Measurements from ENCODE around the gene WWOX.

WWOX gene

GRCh38 chr16:78566397-78567073, 467.1 kb downstream of the WWOX start:
- no peak overlapping the region for H3K4me3 ChIP-seq (ENCODE audit: low read length)
- no peak for DNase-seq (ENCODE audit: low read depth)
- TF ChIP-seq, protein P1, sequence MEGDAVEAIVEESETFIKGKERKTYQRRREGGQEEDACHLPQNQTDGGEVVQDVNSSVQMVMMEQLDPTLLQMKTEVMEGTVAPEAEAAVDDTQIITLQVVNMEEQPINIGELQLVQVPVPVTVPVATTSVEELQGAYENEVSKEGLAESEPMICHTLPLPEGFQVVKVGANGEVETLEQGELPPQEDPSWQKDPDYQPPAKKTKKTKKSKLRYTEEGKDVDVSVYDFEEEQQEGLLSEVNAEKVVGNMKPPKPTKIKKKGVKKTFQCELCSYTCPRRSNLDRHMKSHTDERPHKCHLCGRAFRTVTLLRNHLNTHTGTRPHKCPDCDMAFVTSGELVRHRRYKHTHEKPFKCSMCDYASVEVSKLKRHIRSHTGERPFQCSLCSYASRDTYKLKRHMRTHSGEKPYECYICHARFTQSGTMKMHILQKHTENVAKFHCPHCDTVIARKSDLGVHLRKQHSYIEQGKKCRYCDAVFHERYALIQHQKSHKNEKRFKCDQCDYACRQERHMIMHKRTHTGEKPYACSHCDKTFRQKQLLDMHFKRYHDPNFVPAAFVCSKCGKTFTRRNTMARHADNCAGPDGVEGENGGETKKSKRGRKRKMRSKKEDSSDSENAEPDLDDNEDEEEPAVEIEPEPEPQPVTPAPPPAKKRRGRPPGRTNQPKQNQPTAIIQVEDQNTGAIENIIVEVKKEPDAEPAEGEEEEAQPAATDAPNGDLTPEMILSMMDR (IDR thresholded peaks at IDR 0.05; ENCODE audit: insufficient read depth, low read depth, low read length, missing control alignments) = no peak

DNA sequence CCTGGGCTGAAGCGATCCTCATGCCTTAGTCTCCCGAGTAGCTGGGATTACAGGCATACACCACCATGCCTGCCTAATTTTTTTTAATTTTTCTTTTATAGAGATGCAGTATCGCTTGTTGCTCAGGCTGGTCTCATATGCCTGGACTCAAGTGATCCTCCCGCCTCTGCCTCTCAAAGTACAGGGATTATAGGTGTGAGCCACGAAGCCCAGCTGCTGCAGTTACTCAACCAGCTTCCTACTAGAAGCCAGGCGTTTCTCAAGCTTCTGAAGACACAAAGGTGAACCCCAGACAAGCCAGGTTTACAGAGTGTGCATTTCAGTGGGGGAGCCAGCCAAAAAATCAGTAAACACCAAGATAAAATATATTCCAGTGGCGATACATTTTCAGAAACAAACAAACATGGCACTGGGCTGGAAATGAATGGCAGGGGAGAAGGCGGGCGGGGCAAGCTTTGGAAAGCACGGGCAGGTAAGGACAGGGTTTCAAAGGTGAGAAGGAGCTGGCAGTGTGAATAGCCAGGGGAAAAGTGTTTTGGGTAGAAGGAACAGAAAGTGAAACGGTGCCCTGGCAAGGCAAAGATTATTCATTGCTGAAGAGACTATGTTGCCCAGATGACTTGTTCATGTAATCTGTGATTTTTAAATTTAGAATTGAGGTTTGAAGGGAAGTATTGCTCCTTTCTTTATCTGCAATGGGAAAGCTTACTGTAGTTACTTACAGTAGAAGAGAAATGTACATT, 471.1 kb downstream of the WWOX start:
- DNase-seq (ENCODE audit: low read depth) = peak; percentile 6
- H3K4me3 ChIP-seq (ENCODE audit: low read length) = no peak overlapping the region
- TF ChIP-seq, protein P1 (IDR thresholded peaks at IDR 0.05; ENCODE audit: insufficient read depth, low read depth, low read length, missing control alignments) = no peak

GRCh38 chr16:78571434-78571833, 472.0 kb downstream of the WWOX start:
- TF ChIP-seq, protein P1 (IDR thresholded peaks at IDR 0.05; ENCODE audit: insufficient read depth, low read depth, low read length, missing control alignments) = no peak
- H3K4me3 ChIP-seq (ENCODE audit: low read length) = no peak overlapping the region

GRCh38 chr16:78571898-78572358, 472.5 kb downstream of the WWOX start:
- TF ChIP-seq, protein P1 (IDR thresholded peaks at IDR 0.05; ENCODE audit: insufficient read depth, low read depth, low read length, missing control alignments) = no peak
- DNase-seq (ENCODE audit: low read depth) = no peak
- no peak overlapping the region for H3K4me3 ChIP-seq (ENCODE audit: low read length)

More at GRCh38 chr16:78571434-78571833, 472.0 kb downstream of the WWOX start:
- no peak for DNase-seq (ENCODE audit: low read depth)

DNA sequence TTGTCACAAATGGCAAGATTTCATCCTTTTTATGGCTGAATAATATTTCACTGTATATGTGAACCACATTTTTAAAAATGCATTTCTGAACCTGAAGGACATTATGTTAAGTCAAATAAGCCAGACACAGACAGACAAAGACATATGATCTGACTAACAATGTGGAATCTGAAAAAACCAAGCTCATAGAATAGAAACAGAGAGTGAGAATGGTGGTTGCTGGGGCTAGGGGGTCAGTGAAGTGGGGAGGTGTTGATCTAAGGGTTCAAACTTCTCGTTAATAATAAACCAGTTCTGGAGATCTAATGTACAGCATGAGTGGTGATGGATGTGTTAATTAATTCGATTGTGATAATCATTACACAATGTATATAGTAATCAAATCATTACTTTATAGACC, 475.1 kb downstream of the WWOX start:
- TF ChIP-seq, protein P1 (IDR thresholded peaks at IDR 0.05; ENCODE audit: insufficient read depth, low read depth, low read length, missing control alignments) = no peak
- H3K4me3 ChIP-seq (ENCODE audit: low read length) = no peak overlapping the region

DNA sequence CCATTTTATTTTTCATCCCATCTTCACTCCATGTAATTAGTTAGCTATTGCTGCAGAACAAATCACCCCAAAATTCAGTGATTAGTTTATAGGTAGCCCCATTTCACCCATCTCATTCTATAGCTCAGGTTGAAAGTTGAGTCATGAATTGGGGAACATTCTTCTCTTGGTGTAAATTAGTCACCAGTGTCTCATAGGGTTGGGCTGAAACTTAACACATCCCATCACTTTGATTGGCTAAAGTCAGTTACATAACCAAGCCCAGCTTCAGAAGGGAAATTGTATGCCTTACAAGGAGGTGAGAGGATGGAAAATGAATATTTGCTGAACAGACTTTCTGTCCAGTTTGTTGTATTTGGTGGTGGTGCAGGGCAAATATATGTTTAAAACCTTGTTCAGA, 477.5 kb downstream of the WWOX start:
- TF ChIP-seq, protein P1 (IDR thresholded peaks at IDR 0.05; ENCODE audit: insufficient read depth, low read depth, low read length, missing control alignments) = no peak
- DNase-seq (ENCODE audit: low read depth) = peak; percentile 85
- H3K4me3 ChIP-seq (ENCODE audit: low read length) = no peak overlapping the region

More for the DNA sequence above, 475.1 kb downstream of the WWOX start:
- DNase-seq (ENCODE audit: low read depth) = no peak

All from epithelial cell of esophagus (primary cell).